ENCODE results near the gene CFP.
A peak's percentile ranks its signal among the peaks of the same experiment; 100 is the strongest.
"Not testable (repeated sequence)": the region's sequence is repeated elsewhere in the genome, so short reads cannot be mapped to it uniquely, and the experiment has no call there.

CFP gene

GRCh38 chrX:47629419-47630200, at the start of gene CFP:
Gene CFP (minus strand): TSS chrX:47629930. CDS start chrX:47629844, 86 bp downstream.
- Histone ChIP-seq H3K4me1 (ENCODE audit: control insufficient read depth in 1 of 2, insufficient read depth in 1 of 2, low read depth in 1 of 2, low read length in 1 of 2) (peaks cover 61 to 84% of the 10 kb centered on the region in 2 experiments), H3K9me3 (no peaks in the 10 kb centered on the region), H3K36me3 (peaks cover 37% of the 10 kb centered on the region), H3K4me3 (ENCODE audit: low read depth in 1 of 2, low read length in 1 of 2) (peak within 1 kb of the TSS; percentile 71 to 77), H3K27ac (peak within 1 kb of the TSS; percentile 97), H3K27me3 (no peaks in the 10 kb centered on the region)
- TF ChIP-seq CTCF (IDR thresholded peaks at IDR 0.05) = peak; percentile 1

- H3K27me3 ChIP-seq; H3K4me3 ChIP-seq (ENCODE audit: low read depth in 1 of 2, low read length in 1 of 2); H3K9me3 ChIP-seq; H3K4me1 ChIP-seq (ENCODE audit: control insufficient read depth in 1 of 2, insufficient read depth in 1 of 2, low read depth in 1 of 2, low read length in 1 of 2); H3K27ac ChIP-seq; H3K36me3 ChIP-seq: not testable (repeated sequence)
These were observed 46.5 kb upstream of the CFP start for GRCh38 chrX:47675959-47676859.

- TF ChIP-seq CTCF (IDR thresholded peaks at IDR 0.05) = no peak
- Histone ChIP-seq H3K27ac (no peak overlapping the region), H3K9me3 (no peaks in the 10 kb centered on the region), H3K27me3 (no peaks in the 10 kb centered on the region), H3K36me3 (no peaks in the 10 kb centered on the region), H3K4me3 (ENCODE audit: low read depth in 1 of 2, low read length in 1 of 2) (no peak overlapping the region), H3K4me1 (ENCODE audit: control insufficient read depth in 1 of 2, insufficient read depth in 1 of 2, low read depth in 1 of 2, low read length in 1 of 2) (no peaks in the 10 kb centered on the region)
These were observed 45.0 kb upstream of the CFP start for GRCh38 chrX:47674776-47675175.

GRCh38 chrX:47665797-47666196, 36.1 kb upstream of the CFP start:
- not testable (repeated sequence) for H3K4me3 ChIP-seq (ENCODE audit: low read depth in 1 of 2, low read length in 1 of 2); H3K36me3 ChIP-seq; H3K27me3 ChIP-seq; H3K9me3 ChIP-seq; H3K27ac ChIP-seq; H3K4me1 ChIP-seq (ENCODE audit: control insufficient read depth in 1 of 2, insufficient read depth in 1 of 2, low read depth in 1 of 2, low read length in 1 of 2)

GRCh38 chrX:47664737-47665136, 35.0 kb upstream of the CFP start:
- Histone ChIP-seq H3K36me3 (no peaks in the 10 kb centered on the region), H3K9me3 (no peaks in the 10 kb centered on the region), H3K27ac (no peak overlapping the region), H3K4me1 (ENCODE audit: control insufficient read depth in 1 of 2, insufficient read depth in 1 of 2, low read depth in 1 of 2, low read length in 1 of 2) (no peaks in the 10 kb centered on the region), H3K4me3 (ENCODE audit: low read depth in 1 of 2, low read length in 1 of 2) (no peak overlapping the region), H3K27me3 (no peaks in the 10 kb centered on the region)
- TF ChIP-seq CTCF (IDR thresholded peaks at IDR 0.05) = no peak

GRCh38 chrX:47662144-47662657, 32.5 kb upstream of the CFP start:
- H3K4me1 ChIP-seq (ENCODE audit: control insufficient read depth in 1 of 2, insufficient read depth in 1 of 2, low read depth in 1 of 2, low read length in 1 of 2) = peaks cover 13 to 14% of the 10 kb centered on the region in 2 experiments
- TF ChIP-seq CTCF (IDR thresholded peaks at IDR 0.05) = no peak
- no peaks in the 10 kb centered on the region for H3K9me3 ChIP-seq
- no peaks in the 10 kb centered on the region for H3K36me3 ChIP-seq
- no peaks in the 10 kb centered on the region for H3K27me3 ChIP-seq
- H3K27ac ChIP-seq = no peak overlapping the region
- no peak overlapping the region for H3K4me3 ChIP-seq (ENCODE audit: low read depth in 1 of 2, low read length in 1 of 2)

Data from neutrophil (primary cell).